Aorta (tissue), 5 donors: Measurements from ENCODE around the gene SPON1. TPM values are rescaled to one million over a fixed set of nuclear protein-coding genes. Genes with fewer than 3 reads are reported as not detected.

Source experiments
- ATAC-seq: fragments of 200-7000 bp; cut with Tn5 transposase; one replicate; pipeline ENCODE4 v1.9.1; 2022; ENCODE audit warnings: moderate library complexity; ENCODE audit not compliant: low FRiP score
- DNase-seq, 2 donors: peaks; one replicate each; pipeline ENCODE4 v3.0.0-alpha.2; 2020
- H3K27ac ChIP-seq, 2 donors: one replicate each; pipeline ENCODE4 v1.5.1; 2013; ENCODE audit warnings: low read length in 2 of 2, mild to moderate bottlenecking in 2 of 2, moderate library complexity in 2 of 2, control low read depth in 1 of 2, inconsistent platforms in 1 of 2, low read depth in 1 of 2
- H3K27me3 ChIP-seq, 2 donors: one replicate each; pipeline ENCODE4 v1.6.1; 2013; ENCODE audit warnings: control low read depth in 1 of 2, low read length in 1 of 2, mild to moderate bottlenecking in 1 of 2, moderate library complexity in 1 of 2; ENCODE audit not compliant: insufficient read depth in 2 of 2, control insufficient read depth in 1 of 2
- H3K36me3 ChIP-seq, 2 donors: one replicate each; pipeline ENCODE4 v1.6.1; 2013; ENCODE audit warnings: control low read depth in 1 of 2, low read length in 1 of 2, mild to moderate bottlenecking in 1 of 2; ENCODE audit not compliant: insufficient read depth in 2 of 2, control insufficient read depth in 1 of 2
- H3K4me1 ChIP-seq, 2 donors: one replicate each; pipeline ENCODE4 v1.6.1; 2013; ENCODE audit warnings: low read length in 2 of 2, control low read depth in 1 of 2, mild to moderate bottlenecking in 1 of 2, moderate library complexity in 1 of 2; ENCODE audit not compliant: insufficient read depth in 2 of 2, control insufficient read depth in 1 of 2
- H3K4me3 ChIP-seq, 2 donors: one replicate each; pipeline ENCODE4 v1.5.1; 2013; ENCODE audit warnings: low read length in 2 of 2, control low read depth in 1 of 2, mild to moderate bottlenecking in 1 of 2
- H3K9me3 ChIP-seq: one replicate; pipeline ENCODE4 v1.6.1; 2013; ENCODE audit warnings: mild to moderate bottlenecking, low read length; ENCODE audit not compliant: control insufficient read depth
- WGBS, 2 donors: extraction: QIAGEN DNeasy Blood & Tissue Kit; methylation state at CpG; one replicate each; pipeline ENCODE4 v1.1.7; 2013; 5-methylcytosine and 5-hydroxymethylcytosine counted together
- intact Hi-C, 2 donors: fragments of 100-400 bp; cut with DNase I; formaldehyde crosslinking; loops; one replicate each; pipeline versions ENCODE4 v1.14.2 to v1.15.0; 2022
- polyA plus RNA-seq, 2 donors: library from polyadenylated mRNA; stranded (reverse); fragments of 200-250 nt; gene quantifications; one replicate each; pipeline ENCODE4 v1.2.3, GENCODE V29; 2013
- total RNA-seq, 2 donors: library from RNA; stranded (reverse); fragmentation: NEBNext Ultra II Directional; extraction: Animal tissue kit (Norgen Biotek cat#: 25700); gene quantifications; one replicate each; pipeline ENCODE4 v1.2.1, GENCODE V29; 2021
- donor health status: healthy with polysubstance abuse.
- donor health status: Bipolar disorder and iron deficiency.
- donor health status: DM: no; HTN: no; CAD: no.
- donor health status: DM: no; HTN: no; CAD: no.
- donor health status: DM: yes; HTN: yes; CAD: no.

The SPON1 gene
- total and polyA plus RNA-seq, 4 donors: 7.0 to 79.2 (median 24.9) TPM

DNA sequence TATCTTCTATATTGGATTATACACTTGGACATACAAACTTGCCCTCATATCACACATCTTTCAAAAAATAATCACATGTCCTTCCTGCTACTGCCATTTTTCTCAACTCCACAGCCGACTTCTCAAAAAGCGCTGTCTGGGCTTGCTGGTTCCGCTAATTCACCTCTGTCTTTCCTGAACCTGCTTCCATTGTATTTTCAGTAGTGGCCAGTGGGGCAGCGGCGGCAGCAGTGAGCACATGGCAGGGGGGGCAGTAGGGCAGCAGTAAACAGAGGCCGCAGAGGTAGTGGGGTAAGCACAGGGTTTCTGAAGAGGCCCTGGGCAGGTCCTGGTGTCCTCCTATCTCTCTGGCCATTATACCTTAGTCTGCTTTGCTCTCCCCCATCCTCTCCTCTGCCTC is 270.1 kb downstream of the SPON1 start:
- Histone ChIP-seq H3K4me3 (no peak overlapping the region), H3K9me3 (no peaks in the 10 kb centered on the region), H3K27me3 (no peaks in the 10 kb centered on the region), H3K4me1 (no peaks in the 10 kb centered on the region), H3K36me3 (no peaks in the 10 kb centered on the region), H3K27ac (no peak overlapping the region)
- DNase-seq: no peak
- WGBS, 2 donors: 73% methylated on average over 6 of the region's 6 CpGs
- intact Hi-C loops: no loop called here
- no peak for ATAC-seq

DNA sequence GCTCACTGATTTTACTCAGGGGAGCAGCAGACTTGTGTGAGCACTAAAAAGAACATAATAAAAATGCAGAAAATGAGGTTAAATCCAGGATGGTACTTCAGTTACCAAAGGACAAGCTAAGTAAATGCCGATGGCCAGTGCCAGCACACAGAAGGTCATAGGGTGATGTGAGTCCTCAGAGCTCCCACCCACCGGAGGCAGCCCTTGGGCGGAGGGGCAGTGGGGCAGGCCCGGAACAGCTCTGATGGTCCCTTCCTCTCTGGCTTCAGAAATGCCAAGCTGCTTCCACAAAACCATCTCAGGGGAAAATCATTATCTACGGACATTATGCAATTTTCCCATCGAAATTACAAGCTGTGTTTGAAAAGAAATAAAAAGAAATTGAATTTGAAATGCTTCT is 271.9 kb downstream of the SPON1 start:
- Histone ChIP-seq H3K4me3 (no peak overlapping the region), H3K4me1 (no peaks in the 10 kb centered on the region), H3K27me3 (no peaks in the 10 kb centered on the region), H3K36me3 (no peaks in the 10 kb centered on the region), H3K9me3 (no peaks in the 10 kb centered on the region), H3K27ac (no peak overlapping the region)
- 70 to 84% methylated on average over 6 of the region's 6 CpGs for WGBS, 2 donors
- intact Hi-C loops: no loop called here
- ATAC-seq (no peak), DNase-seq (no peak)

DNA sequence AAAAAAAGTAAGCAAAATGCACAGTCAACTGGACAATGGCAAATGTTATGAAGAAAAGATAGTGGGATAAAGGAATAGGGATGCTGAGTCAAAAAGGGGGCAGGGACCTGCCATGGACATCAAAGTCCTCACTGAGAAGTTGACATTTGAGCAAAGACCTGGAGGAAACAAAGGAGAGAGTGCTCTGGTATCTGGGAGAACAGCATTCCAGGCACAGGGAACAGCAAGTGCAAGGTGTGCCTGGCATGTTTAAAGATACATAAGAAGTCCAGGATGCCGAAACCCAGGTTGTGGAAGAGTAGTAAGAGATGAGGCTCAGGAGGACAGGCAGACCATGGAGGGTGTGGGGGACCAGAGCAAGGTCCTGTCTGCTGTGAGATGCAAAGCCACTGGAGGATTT is 273.2 kb downstream of the SPON1 start:
- no peaks in the 10 kb centered on the region for H3K9me3 ChIP-seq
- WGBS, 2 donors: 91 to 94% methylated on average over 1 of the region's 1 CpG
- no peak overlapping the region for H3K4me3 ChIP-seq
- DNase-seq (no peak), ATAC-seq (no peak)
- intact Hi-C loops: no loop called here
- H3K36me3 ChIP-seq: no peaks in the 10 kb centered on the region
- H3K4me1 ChIP-seq: no peaks in the 10 kb centered on the region
- no peaks in the 10 kb centered on the region for H3K27me3 ChIP-seq
- no peak overlapping the region for H3K27ac ChIP-seq

DNA sequence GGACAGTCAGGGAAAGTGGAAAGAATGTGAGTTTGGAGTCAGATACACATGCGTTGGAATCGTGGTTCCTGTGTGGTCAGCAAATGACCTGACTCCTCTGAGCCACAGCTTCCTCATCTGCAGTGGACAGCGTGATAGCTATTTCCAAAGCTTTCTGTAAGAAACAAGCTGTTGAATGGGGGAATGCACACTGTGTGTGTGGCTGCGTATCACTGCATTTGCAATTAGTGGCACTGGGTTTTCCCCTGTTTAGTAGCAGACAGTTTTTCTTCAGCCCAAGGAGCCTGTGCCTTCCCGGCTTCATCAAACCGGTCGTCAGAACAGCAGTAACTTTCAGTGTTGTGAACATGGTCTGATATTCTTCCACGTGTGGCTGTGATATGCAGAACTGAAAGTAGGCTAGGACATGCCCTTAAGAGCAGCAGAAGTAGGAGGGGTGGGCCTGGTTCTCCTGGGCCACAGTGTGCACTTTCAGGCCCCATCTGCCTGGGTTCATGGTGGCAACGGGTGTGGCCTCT is 275.0 kb downstream of the SPON1 start:
- H3K9me3 ChIP-seq: no peaks in the 10 kb centered on the region
- peak in 1 of 2 donors; percentile 55 for DNase-seq
- H3K27ac ChIP-seq: no peak overlapping the region
- no peaks in the 10 kb centered on the region for H3K4me1 ChIP-seq
- WGBS, 2 donors: 79 to 80% methylated on average over 9 of the region's 9 CpGs
- H3K4me3 ChIP-seq: no peak overlapping the region
- H3K36me3 ChIP-seq: no peaks in the 10 kb centered on the region
- intact Hi-C loops: no loop called here
- ATAC-seq: no peak
- H3K27me3 ChIP-seq: no peaks in the 10 kb centered on the region

DNA sequence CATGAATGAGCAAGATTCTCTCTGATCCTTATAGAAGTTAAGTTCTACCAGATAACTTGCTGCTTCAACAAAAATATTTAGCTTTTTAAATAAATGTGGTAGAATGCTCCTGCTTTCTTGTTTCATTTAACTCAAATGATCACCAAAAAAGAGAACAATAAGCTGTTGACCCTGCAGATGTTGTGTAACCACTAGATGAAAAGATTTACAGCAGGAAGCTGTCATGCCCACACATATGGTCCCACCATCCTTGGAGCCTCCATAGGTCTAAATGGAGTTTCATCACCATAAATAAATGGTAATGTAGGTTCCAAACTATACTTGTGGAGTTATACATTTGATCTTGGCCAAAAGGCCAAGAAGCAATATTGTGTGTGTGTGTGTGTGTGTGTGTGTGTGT is 277.7 kb downstream of the SPON1 start:
- DNase-seq: no peak
- Histone ChIP-seq H3K27me3 (no peaks in the 10 kb centered on the region), H3K4me1 (no peaks in the 10 kb centered on the region), H3K9me3 (no peaks in the 10 kb centered on the region), H3K4me3 (no peak overlapping the region), H3K27ac (no peak overlapping the region), H3K36me3 (no peaks in the 10 kb centered on the region)
- ATAC-seq: no peak
- intact Hi-C loops: loop anchor here in 1 of 2 donors (10.0 kb wide), 1 partner anchor 95 kb away; no protein-coding TSS in a partner anchor

DNA sequence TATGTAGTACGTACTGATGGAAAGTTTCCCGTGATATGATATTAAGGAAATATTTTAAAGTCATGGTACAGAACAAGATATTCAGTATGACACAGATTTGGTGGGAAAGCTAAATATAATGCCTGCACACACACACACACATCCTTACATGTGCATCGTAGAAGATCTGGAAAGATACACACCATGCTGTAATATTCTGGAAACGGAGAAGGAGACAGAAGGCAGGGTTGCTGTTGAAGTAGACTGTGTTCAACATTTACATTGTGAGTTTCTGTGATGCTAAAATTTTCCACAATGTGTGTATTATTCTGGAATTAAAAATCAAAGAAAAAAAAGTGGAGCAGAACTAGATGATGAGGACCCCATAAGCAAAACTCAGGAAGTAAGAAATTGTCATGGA is 278.4 kb downstream of the SPON1 start:
- 83 to 86% methylated on average over 4 of the region's 4 CpGs for WGBS, 2 donors
- H3K36me3 ChIP-seq: no peaks in the 10 kb centered on the region
- H3K9me3 ChIP-seq: no peaks in the 10 kb centered on the region
- H3K27ac ChIP-seq: no peak overlapping the region
- ATAC-seq: no peak
- no peaks in the 10 kb centered on the region for H3K4me1 ChIP-seq
- no peak for DNase-seq
- H3K4me3 ChIP-seq: no peak overlapping the region
- intact Hi-C loops: loop anchor here in 1 of 2 donors (10.0 kb wide), 1 partner anchor 96 kb away; no protein-coding TSS in a partner anchor
- no peaks in the 10 kb centered on the region for H3K27me3 ChIP-seq

DNA sequence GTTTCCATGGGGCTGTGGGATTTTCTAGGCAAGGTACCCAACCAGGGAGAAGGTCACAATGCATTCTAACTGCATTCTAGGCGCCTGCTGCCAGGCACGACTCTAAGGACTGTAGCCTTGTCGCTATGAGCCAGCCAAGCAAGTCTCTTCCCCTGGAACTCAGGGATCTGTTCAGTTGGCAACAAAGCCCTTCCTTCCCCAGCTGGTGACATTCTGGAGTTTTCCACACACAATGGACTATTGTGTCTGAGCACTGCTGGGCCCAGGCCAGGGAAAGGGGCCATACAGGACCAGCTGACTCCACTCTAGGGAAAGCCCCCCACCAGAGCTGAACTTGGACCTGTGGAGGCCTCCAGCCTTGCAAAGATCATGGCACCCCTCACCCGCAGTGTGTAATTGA is 279.7 kb downstream of the SPON1 start:
- 54 to 58% methylated on average over 4 of the region's 4 CpGs for WGBS, 2 donors
- no peak overlapping the region for H3K4me3 ChIP-seq
- H3K27me3 ChIP-seq: no peaks in the 10 kb centered on the region
- no peak overlapping the region for H3K27ac ChIP-seq
- no peak for ATAC-seq
- intact Hi-C loops: loop anchor here in 1 of 2 donors (10.0 kb wide), 1 partner anchor 97 kb away; no protein-coding TSS in a partner anchor
- H3K9me3 ChIP-seq: no peaks in the 10 kb centered on the region
- no peak for DNase-seq
- H3K4me1 ChIP-seq: no peaks in the 10 kb centered on the region
- H3K36me3 ChIP-seq: no peaks in the 10 kb centered on the region

DNA sequence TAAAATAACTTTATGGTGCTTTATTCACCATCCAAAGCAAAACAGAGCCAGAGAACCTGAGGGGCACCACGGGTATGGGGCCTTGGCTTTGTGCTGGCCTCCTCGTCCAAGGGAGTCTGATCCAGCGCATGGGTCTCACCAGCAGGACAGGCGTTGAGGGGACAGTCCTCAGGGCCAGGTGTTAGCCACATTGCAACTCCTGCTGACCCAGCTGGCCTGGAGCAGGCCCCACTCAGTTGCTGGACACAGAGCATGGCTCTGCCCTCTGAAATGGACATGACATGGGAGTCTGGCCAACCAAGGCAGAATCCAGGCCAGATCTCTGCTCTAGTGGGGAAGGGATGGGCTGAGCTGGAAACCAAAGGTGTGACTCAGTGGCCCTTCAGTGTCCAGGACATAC is 280.2 kb downstream of the SPON1 start:
- H3K9me3 ChIP-seq: no peaks in the 10 kb centered on the region
- no peak overlapping the region for H3K4me3 ChIP-seq
- DNase-seq (no peak), ATAC-seq (no peak)
- no peaks in the 10 kb centered on the region for H3K4me1 ChIP-seq
- H3K27ac ChIP-seq: no peak overlapping the region
- 85 to 89% methylated on average over 4 of the region's 4 CpGs for WGBS, 2 donors
- no peaks in the 10 kb centered on the region for H3K27me3 ChIP-seq
- intact Hi-C loops: loop anchor here in 1 of 2 donors (10.0 kb wide), 1 partner anchor 98 kb away; no protein-coding TSS in a partner anchor
- H3K36me3 ChIP-seq: no peaks in the 10 kb centered on the region

DNA sequence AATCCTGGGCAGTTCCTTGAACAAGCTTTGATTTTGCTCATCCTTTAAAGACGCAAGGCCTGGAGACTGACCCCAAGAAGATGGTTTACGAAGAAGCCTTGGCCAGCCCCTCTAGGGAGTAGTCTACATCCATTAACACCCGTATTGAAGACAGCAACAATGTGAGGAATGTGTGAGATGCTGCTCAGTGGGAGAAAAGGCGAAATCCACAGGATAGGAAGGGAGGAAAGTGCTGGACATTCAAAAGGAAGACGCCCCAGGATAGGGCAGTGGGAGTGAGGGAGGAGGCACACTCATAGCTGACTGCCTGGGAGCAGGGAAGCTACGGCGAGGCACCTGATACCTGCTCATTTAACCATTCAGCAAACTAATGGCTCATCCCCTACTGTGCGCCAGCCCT is 282.4 kb downstream of the SPON1 start:
- Histone ChIP-seq H3K36me3 (no peaks in the 10 kb centered on the region), H3K9me3 (no peaks in the 10 kb centered on the region), H3K4me3 (no peak overlapping the region), H3K27me3 (no peaks in the 10 kb centered on the region), H3K4me1 (no peaks in the 10 kb centered on the region), H3K27ac (no peak overlapping the region)
- 85 to 90% methylated on average over 8 of the region's 8 CpGs for WGBS, 2 donors
- ATAC-seq (no peak), DNase-seq (no peak)
- intact Hi-C loops: loop anchor here (5.0 to 10.0 kb wide), 2 partner anchors 98 to 100 kb away; no protein-coding TSS in a partner anchor
